DND-41 (cell line): ENCODE data around the gene POT1.

Experiments used
- ATAC-seq: fragments of 200-7000 bp; cut with Tn5 transposase; 3 replicates; pipeline ENCODE4 v1.9.1; 2021; ENCODE audit warnings: low read depth; ENCODE audit not compliant: insufficient read depth
- DNase-seq: peaks from one replicate; pipeline ENCODE4 v3.0.0-alpha.2; 2020
- H2AFZ ChIP-seq: 2 replicates; pipeline ENCODE4 v1.6.0; 2012; ENCODE audit warnings: low read depth, low read length
- H3K27ac ChIP-seq: 2 replicates; pipeline ENCODE4 v1.5.1; 2012; ENCODE audit warnings: low read length, inconsistent platforms
- H3K27me3 ChIP-seq: fragments of 200-600 bp; sonication (generic); 2 replicates; pipeline ENCODE4 v1.6.0; 2012; ENCODE audit warnings: low read length, mild to moderate bottlenecking, inconsistent platforms; ENCODE audit not compliant: insufficient read depth, poor library complexity
- H3K36me3 ChIP-seq: 2 replicates; pipeline ENCODE4 v1.5.1; 2012; ENCODE audit warnings: low read length, inconsistent platforms; ENCODE audit not compliant: insufficient read depth
- H3K4me1 ChIP-seq: 2 replicates; pipeline ENCODE4 v1.5.1; 2012; ENCODE audit warnings: mild to moderate bottlenecking, low read length; ENCODE audit not compliant: insufficient read depth
- H3K4me2 ChIP-seq: 2 replicates; pipeline ENCODE4 v1.6.0; 2012; ENCODE audit warnings: mild to moderate bottlenecking, moderate library complexity, low read length, inconsistent platforms; ENCODE audit not compliant: insufficient read depth
- H3K4me3 ChIP-seq, 2 experiments: fragments of 200-600 bp in 1 of 2; shearing (Covaris generic) in 1 of 2; 2 replicates each; pipeline ENCODE4 v1.5.1; 2012 to 2016; ENCODE audit warnings: inconsistent platforms in 2 of 2, low read length in 2 of 2, mild to moderate bottlenecking in 2 of 2, low read depth in 1 of 2, moderate library complexity in 1 of 2
- H3K79me2 ChIP-seq: 2 replicates; pipeline ENCODE4 v1.6.0; 2012; ENCODE audit warnings: low read length, inconsistent platforms; ENCODE audit not compliant: insufficient read depth
- H3K9ac ChIP-seq: 2 replicates; pipeline ENCODE4 v1.6.0; 2012; ENCODE audit warnings: low read depth, mild to moderate bottlenecking, inconsistent platforms, low read length, moderate library complexity
- H3K9me3 ChIP-seq: 2 replicates; pipeline ENCODE4 v1.5.1; 2012; ENCODE audit warnings: low read length, moderate library complexity, mild to moderate bottlenecking, inconsistent platforms; ENCODE audit not compliant: insufficient read depth, severe bottlenecking
- H4K20me1 ChIP-seq: 2 replicates; pipeline ENCODE4 v1.6.0; 2012; ENCODE audit warnings: low read length; ENCODE audit not compliant: insufficient read depth
- CTCF ChIP-seq: IDR thresholded peaks from 2 replicates; pipeline ENCODE4 v1.5.1; 2012; ENCODE audit warnings: borderline replicate concordance, low read length, moderate library complexity, mild to moderate bottlenecking; ENCODE audit not compliant: poor library complexity, severe bottlenecking; ENCODE audit errors: extremely low read depth
- EZH2 ChIP-seq: IDR thresholded peaks from 3 replicates; pipeline ENCODE4 v1.6.1; 2012; ENCODE audit warnings: borderline replicate concordance, low read depth, mild to moderate bottlenecking, moderate library complexity, low read length, inconsistent platforms; ENCODE audit not compliant: severe bottlenecking

POT1 gene

GRCh38 chr7:124896001-124896400 is 33.6 kb downstream of the POT1 start:
- Histone ChIP-seq H3K9ac (no peak overlapping the region), H3K79me2 (peaks cover 4% of the 10 kb centered on the region; the same call in 1 of the 2 replicates), H3K4me1 (no peaks in the 10 kb centered on the region), H3K36me3 (peaks cover 42% of the 10 kb centered on the region), H4K20me1 (no peaks in the 10 kb centered on the region), H3K27ac (no peak overlapping the region), H3K9me3 (no peaks in the 10 kb centered on the region), H3K27me3 (no peaks in the 10 kb centered on the region), H3K4me3 (no peak overlapping the region), H2AFZ (no peak overlapping the region), H3K4me2 (no peak overlapping the region)
- ATAC-seq (no peak), DNase-seq (no peak)
- TF ChIP-seq EZH2 (no peak), CTCF (no peak)

- Histone ChIP-seq H3K27me3 (no peaks in the 10 kb centered on the region), H3K9me3 (no peaks in the 10 kb centered on the region), H3K36me3 (peaks cover 56% of the 10 kb centered on the region), H3K27ac (no peak overlapping the region), H3K79me2 (no peaks in the 10 kb centered on the region), H2AFZ (no peak overlapping the region), H3K4me3 (no peak overlapping the region), H3K4me2 (no peak overlapping the region), H4K20me1 (no peaks in the 10 kb centered on the region), H3K4me1 (no peaks in the 10 kb centered on the region), H3K9ac (no peak overlapping the region)
- DNase-seq (no peak), ATAC-seq (no peak)
- TF ChIP-seq CTCF: no peak
- no peak for TF ChIP-seq EZH2
These were observed 36.3 kb downstream of the POT1 start for GRCh38 chr7:124893140-124893827.

- TF ChIP-seq EZH2 (no peak), CTCF (no peak)
- peaks cover 32% of the 10 kb centered on the region for H3K36me3 ChIP-seq
- H3K4me1 ChIP-seq: no peaks in the 10 kb centered on the region
- no peaks in the 10 kb centered on the region for H4K20me1 ChIP-seq
- no peak overlapping the region for H3K9ac ChIP-seq
- ATAC-seq (no peak), DNase-seq (no peak)
- H3K9me3 ChIP-seq: no peaks in the 10 kb centered on the region
- no peak overlapping the region for H2AFZ ChIP-seq
- no peak overlapping the region for H3K4me2 ChIP-seq
- H3K4me3 ChIP-seq: no peak overlapping the region
- no peaks in the 10 kb centered on the region for H3K79me2 ChIP-seq
- H3K27me3 ChIP-seq: no peaks in the 10 kb centered on the region
- H3K27ac ChIP-seq: no peak overlapping the region
These were observed 42.4 kb downstream of the POT1 start for GRCh38 chr7:124887247-124887646.
